Superior temporal gyrus (tissue), 1 donor: ENCODE data around the gene METTL1.

Experiments used
- DNase-seq: peaks from one replicate; pipeline ENCODE4 v3.0.0-alpha.2; 2016; ENCODE audit errors: extremely low spot score

METTL1 gene

GRCh38 chr12:57737467-57738460 is 34.1 kb downstream of the METTL1 start:
- no peak for DNase-seq

- DNase-seq, result no peak
These were observed 35.0 kb downstream of the METTL1 start for GRCh38 chr12:57736741-57737466.

GRCh38 chr12:57735952-57736740 is 35.8 kb downstream of the METTL1 start:
- peak; percentile 35 for DNase-seq

DNA sequence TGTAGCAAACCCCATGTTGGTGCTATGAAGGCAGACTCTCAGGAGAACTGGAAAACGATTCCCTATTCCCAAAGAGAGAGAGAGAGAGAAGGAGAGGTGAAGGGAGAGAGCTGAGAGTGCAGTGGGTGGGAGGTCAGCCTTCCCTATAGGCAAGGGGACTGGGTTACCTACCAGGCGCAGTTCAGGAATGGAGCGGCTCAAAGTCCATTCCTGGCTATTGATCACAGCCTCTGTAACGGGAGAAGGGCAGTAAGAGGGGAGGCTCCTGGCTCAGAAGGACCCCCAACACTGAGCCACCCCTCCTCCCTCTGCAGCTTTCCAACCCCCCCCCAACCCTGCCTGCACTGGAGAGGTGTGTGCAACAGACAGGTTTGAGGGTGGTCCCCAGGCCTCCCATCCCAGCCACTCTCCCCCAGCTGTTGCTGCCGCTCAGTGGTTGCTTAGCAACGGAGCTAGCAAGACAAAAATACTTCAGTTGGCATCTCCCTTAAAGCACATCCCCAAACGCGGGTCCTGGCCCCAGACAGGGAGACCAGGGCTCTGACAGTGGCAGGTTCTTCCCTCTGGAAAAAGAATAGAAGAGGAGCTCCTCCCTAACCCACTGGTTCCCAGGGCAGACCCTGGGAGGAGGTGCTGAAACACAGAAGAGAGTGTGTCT is 36.6 kb downstream of the METTL1 start:
- DNase-seq, result peak; percentile 19

GRCh38 chr12:57734591-57734990 is 37.3 kb downstream of the METTL1 start:
- DNase-seq, result no peak

DNA sequence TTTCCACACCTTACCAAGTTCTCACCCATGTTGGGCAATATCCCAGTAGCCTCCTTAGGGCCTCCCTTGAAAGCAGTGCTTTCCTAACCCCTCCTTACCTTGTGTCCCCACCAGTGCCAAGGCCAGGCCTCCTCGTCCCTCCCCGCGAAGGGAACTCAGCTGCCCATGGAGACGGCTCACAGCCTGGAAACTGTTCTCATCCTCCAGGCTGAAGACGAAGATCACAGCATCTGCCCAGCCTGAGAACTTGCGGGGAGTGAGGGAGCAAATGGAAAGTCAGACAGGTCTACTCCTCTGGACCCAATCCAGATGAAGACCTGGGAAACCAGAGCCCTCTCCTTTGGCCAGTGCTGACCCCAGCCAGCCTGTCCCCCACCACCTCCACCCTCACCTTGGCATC is 38.0 kb downstream of the METTL1 start:
- no peak for DNase-seq

DNA sequence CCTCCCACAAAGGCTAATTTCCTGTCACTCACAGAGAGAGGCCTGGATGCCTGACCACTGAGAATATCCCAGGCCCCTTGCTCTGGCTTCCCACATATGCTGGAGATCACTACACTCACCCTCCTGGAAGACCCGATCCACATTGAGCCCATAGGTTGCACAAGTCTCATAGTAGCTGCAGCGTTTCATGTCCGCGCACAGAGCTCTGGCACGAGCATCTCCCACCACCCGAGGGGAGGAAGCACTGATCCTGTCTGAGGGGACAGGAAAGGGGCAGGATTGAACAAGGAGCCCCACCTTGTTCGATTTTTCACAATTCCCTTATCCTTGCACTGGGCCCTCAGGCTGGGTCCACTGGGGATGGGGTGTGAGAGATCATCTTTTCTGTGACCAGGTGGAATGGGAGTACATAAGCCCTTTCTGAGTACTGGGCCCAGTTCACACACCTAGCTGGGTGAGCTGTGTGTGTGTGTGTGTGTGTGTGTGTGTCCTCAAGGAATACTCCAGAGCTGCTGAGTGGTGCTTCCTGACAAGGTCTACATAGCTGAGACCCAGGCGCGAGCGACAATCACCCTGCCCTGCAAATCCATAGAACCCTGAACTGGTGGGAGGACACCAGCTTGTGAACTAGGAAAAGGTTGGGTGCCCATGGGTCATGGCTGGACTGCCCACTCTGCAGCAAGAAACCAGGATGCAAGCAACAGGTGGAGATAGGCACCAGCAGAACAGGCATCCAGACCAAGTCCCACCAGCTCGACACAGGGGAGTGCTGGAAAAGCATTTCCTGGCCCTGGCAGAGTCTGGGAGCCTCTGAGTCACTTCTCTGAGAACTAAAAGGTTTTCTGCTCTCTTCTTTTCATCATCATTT is 38.9 kb downstream of the METTL1 start:
- no peak for DNase-seq

DNA sequence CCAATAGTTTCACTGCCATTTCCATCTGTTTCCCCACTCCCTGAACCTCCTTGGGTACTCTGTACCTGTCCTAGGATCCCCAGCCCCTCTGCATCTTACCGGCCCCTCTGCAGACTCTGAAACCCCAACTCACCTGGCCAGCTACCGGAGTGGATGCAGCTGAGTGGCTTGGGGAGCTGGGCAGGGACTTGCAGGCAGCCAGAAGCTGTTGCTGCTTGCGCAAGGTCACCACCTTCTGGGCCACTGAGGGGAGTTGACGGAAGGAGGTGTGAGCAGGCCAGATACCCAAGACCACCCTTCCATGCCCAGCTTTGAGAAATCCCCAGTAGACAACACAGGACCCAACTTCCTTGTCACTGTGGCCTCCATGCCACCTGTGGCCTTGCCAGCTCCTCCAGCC is 39.6 kb downstream of the METTL1 start:
- DNase-seq, result no peak

DNA sequence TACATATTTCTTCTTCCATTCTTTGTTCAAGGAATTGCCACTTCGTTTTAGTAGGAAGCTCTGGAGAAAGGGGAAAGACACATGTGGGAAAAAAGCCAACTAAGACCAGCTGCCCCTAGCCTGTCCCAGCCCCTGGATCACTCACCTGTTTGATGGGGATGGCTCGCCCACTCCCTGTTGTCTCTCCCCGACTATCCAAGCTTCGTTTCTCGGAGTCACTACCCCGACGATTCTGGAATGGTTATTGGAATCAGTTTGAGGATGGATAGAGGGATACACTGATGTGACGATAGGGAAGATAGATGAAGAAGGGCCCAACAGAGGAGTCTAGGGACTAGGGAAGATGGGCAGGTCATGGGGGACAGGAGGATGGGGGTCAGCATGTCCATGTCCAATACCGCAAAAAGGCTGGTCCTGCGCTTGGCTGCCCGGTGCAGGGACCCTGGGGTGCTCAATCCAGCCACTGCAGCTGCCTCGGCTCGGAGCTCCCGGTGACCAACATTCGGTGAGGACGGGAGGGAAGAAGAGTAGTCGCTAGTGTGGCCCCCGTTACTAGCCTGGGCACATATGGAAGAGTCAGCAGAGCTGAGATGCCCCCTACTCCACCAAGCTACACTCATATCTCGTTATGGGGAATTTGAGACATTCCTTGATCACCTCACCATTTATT is 40.4 kb downstream of the METTL1 start:
- DNase-seq, result no peak

GRCh38 chr12:57730336-57731067 is 41.4 kb downstream of the METTL1 start:
- no peak for DNase-seq

GRCh38 chr12:57729321-57729844 is 42.5 kb downstream of the METTL1 start:
- DNase-seq, result no peak

DNA sequence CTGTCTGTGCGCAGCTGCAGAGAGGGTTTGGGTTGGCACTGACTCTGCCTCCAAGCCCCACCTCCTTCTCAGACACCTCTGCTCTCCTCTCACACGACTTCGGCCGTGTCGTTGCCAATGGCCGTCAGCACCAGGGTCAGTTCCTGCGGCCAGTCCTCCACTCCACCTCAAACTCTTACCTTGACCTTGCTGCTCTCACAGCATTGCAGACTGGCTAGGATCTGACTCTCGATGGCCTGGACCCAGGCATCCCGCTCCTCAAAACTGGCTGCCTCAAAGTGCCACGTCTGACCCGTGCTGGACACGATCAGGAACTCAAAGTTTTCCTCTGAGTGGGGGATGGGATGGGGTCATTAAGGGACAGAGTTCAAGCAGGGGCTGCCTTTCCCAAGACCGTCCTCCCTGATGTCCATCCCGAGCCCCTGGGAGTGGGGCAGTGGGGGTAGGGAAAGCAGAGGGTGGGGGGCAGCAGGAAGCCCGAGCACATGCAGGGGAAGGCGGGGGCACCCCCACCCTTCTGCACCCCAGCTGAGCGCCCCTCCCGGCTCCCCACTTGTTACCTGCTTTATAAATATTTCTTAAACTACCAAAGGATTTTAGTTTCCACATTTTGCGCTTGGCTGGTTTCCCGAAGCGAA is 44.0 kb downstream of the METTL1 start:
- DNase-seq, result no peak

- no peak for DNase-seq
These were observed 44.8 kb downstream of the METTL1 start for GRCh38 chr12:57726884-57727757.

DNA sequence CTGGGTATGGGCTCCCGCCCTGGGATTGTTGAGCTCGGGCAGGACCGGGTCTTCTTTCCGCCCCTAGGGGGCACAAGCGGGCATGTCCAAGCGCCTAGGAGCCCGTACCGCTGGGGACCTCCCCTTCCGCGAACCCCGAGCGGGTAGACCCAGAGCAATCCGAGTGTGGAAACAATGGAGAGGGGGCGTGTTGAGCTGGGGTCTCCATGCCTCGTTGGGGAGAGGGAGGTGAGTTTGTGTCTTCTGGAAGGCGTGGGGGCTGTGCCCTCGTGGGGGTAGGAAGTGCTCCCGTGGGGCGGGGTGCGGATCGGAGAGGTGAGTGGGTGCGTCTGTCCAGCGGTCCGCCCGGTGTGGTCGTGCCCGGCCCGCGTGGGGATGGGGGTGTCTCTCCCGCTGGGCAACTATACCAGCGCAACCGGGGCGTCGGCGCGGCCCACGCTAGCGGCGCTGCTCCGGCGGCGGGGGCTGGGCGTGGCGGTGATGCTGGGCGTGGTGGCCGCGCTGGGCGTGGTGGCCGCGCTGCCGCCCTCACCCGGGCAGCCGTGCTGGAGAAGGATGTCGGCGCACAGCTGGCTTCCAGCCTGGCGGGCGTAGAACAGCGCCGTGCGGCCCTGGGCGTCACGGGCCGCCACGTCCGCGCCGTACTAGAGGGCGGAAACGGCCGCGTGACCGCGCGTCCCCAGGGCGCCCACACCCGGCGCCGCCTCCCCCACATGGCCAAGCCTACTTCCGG is 45.6 kb downstream of the METTL1 start:
- DNase-seq, result peak; percentile 72

GRCh38 chr12:57725851-57726150 is 46.1 kb downstream of the METTL1 start:
- DNase-seq, result no peak

- DNase-seq, result no peak
These were observed 46.8 kb downstream of the METTL1 start for GRCh38 chr12:57724936-57725740.
